Middle frontal gyrus (tissue), 1 donor: Measurements from ENCODE around the gene FLRT1.
A peak's percentile ranks its signal among the peaks of the same experiment; 100 is the strongest.
"Not testable (repeated sequence)": the region's sequence is repeated elsewhere in the genome, so short reads cannot be mapped to it uniquely, and the experiment has no call there.

Experiments
- DNase-seq: peaks from one replicate; pipeline ENCODE4 v3.0.0-alpha.2; 2015; ENCODE audit warnings: low spot score; ENCODE audit errors: extremely low spot score

FLRT1 gene

DNA sequence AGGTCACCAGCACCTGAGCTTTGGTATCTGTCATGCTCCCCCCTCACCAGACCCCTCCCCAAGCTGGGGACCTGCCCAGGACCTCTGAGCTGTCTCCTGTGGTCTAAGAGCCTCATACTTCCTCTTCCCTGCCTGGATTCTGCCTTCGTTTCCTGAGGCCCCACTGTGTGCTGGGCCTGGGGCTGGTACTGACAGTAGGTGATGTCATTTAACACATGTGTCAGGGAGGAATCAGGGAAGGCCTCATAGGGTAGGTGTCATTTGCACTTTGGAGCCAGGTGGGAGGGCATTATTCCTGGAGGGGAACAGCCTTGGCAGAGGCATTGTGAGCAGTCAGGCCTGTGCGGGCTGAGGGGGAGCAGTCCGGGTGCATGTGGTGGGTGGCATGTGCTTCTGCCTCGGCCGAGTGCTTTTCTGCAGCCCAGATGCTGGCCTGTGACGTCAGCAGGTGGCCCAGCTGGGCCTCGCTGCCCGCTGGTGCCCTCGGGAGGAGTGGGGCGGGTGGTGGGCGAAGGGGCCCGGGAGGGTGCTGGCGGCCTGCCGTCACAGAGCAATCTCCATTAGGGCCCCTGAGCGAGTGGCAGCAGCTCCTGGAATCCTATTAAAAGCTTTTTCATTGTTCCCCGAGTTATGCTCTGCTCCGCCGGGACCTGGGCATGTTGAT is 9.1 kb downstream of the FLRT1 start:
- DNase-seq = no peak

DNA sequence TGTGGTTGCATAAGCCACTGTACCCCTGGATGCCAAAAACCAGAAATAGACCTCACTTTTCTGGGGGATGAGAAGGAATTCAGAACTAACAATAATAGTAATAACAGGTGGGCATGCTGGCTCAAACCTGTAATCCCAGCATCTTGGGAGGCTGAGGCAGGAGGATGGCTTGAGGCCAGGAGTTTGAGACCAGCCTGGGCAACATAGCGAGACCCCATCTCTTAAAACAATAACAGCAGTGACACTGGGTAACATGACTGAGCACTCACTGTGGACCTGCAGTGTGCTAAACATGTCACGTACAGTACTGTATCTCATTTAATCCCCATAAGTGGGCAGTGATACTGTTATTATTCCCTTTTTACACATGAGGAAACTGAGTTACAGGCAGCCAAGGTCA is 10.0 kb downstream of the FLRT1 start:
- no peak for DNase-seq

DNA sequence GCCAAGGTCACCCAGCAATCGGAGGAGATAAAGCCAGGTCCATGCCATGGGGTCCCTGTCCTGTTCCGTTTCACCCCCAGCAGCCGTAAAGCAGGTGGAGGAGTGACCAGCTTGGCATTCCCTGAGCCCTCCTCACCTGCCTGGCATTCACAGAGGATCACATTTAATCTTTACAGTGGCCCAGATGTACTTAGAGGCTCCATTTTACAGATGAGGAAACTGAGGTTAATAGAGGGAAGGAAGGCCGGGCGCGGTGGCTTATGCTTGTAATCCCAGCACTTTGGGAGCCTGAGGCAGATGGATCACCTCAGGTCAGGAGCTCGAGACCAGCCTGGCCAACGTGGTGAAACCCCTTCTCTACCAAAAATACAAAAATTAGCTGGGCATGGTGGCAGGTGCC is 11.6 kb downstream of the FLRT1 start:
- DNase-seq = not testable (repeated sequence)

DNA sequence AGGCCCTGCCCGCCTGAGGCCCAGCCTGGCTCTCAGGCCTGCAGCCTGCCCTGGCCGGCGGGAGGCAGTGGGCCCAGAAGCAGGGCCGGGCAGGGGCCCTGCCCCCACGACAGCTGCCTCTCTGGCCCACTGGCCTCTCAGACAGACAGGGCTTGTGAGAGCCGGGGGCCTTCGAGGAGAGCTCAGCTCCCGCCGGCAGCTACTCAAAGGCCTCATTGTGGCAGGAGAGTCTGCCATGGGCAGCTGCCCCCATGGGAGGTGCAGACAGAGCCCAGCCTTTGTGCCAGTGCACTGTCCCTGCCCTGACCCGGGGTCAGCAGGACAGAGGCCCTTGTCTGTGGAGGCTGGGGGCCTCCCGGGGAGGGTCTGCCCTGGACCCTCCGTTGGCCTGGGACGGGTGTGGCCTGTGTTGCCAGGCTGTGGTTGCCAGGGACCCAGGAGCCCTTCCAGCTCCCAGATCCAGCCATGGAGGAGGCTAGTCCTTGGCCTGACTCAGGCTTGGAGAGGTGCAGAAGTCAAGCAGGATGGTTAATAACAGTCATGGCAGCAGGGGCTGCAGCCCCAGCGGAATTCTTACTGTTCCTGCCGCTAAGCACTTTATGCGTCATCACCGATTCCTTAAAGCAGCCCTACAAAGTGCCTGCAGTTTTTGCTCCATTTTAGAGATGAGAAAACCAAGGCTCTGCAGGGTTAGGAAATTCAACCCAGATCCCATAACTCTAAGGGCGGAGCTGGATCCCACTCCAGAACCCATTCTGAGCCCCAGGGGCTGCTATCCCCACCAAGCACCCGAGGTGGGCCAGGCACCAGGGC is 12.5 kb downstream of the FLRT1 start:
- DNase-seq = peak; percentile 93

DNA sequence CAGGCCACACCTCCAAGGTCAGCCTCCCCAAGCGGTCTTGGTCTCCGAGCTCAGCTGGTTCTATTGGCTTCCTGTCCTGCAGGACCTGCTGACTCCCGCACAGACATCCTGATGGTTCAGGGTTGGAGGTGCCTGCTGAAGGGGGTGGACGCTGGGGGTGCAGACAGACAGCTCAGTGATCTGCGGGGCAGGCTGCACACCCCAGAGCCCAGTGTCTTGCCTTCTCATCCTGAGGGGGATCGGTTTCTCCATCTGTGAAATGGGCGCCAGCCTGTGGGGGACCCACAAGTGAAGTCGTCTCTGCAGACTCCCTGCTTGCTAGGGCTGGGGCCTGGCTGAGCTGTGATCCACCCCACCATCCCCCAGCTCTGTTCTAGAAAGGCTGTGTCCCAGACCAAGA is 13.8 kb downstream of the FLRT1 start:
- no peak for DNase-seq

DNA sequence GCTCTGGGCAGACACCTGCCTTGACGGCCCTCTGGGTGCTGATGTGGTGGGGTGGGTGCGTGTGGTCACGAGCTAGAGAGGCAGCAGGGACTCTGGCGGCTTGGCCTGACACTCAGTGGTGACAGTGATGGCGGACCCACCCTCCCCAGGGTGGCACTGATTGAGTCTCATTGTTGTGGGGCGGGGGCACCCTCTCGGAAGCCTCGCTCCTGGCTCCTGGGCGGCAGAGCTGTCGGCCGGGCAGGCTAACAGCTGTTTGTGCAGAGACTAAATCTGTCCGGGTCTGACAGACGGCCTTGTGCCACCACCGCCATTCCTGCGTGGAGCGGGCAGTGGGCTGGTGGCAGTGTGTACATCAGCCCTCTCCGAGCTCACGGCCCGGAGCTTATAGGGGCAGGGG is 15.6 kb downstream of the FLRT1 start:
- DNase-seq = no peak

DNA sequence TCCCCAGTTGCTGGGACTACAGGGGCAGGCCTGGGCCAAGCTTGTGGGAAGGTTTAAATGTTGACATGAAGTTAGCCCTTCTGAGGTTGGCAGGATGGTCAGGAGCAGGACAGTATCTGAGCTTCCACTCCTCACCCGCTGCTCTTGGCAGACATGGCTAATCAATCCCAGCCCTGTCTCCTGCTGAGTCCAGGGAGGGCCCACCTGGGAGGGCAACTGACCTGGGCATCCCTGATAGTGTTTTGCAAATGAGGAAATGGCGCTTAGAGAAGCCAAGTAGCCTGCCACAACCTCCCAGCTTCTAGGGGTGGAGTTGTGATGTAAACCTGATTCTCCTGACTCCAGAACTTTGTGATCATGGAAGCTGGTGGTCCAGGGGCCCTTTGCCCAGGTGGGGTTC is 16.7 kb downstream of the FLRT1 start:
- DNase-seq = no peak

DNA sequence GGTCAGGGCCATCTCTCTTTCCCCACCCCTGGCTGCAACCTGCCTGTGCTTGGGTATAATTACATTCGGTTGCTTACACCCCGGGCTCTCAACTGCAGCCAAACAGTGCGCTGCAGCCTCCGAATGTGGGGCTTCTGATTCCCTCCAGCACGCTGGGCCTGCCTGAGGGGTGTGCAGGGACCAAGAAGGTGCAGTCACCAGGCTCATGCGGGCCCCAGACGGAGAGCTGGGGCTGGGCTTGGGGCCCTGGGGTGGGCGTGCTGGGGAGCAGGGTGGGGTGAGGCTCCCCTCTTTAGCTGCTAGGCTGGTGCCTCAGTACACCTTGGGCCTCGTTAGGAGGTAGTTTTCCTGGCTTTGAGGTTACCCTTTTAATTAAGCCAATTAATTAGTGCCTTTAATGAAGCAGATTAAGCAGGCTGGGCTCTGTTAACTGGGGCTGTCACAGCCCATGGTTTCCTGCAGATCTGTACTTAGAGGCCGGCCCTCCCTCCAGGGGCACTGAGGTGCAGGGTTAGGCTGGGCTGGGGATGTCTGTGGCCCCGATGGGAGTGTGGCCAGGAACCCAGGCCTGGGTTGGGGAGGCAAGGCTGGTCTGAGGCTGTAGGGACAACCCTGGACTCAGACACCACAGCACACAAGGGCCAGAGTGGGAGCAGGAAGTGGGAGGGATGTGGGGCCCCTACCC is 17.3 kb downstream of the FLRT1 start:
- no peak for DNase-seq

DNA sequence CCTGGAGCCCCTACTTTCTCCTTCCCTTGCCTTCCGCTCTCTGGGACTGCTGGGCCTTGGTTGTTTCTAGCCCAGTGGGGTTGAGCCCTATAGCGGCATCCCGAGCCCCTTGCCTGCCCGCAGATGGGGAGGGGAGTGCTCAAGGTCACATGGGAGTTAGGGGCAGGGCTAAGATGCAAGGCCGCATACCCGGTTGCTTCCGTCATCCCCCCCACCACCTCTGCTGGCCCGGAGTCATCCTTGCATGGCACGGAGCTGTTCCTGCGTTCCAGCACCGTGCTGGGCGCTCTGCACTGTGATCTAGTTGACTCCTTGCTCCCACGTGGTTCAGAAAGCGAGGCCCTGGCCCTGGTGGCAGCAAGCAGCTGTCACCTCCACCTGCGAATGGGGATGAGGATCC is 18.0 kb downstream of the FLRT1 start:
- no peak for DNase-seq

DNA sequence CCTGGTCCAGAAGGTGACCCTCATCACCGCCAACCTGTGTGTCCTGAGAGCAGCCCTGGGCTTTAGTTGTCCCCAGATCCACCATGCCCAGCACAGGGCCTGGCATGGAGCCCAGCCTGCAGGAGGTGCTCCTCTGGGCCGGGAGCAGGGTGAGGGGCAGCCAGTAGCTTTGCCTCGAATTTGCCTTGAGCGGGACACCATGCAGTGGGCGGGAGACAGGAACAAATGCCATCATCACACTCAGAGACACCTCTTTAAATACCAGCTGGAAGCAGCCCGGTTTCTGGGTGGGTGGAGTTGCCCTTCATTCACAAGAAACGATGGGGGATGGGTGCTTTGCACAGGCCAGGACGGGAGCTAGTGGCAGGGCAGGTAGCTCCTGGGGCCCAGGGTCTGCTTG is 19.3 kb downstream of the FLRT1 start:
- peak; percentile 47 for DNase-seq

DNA sequence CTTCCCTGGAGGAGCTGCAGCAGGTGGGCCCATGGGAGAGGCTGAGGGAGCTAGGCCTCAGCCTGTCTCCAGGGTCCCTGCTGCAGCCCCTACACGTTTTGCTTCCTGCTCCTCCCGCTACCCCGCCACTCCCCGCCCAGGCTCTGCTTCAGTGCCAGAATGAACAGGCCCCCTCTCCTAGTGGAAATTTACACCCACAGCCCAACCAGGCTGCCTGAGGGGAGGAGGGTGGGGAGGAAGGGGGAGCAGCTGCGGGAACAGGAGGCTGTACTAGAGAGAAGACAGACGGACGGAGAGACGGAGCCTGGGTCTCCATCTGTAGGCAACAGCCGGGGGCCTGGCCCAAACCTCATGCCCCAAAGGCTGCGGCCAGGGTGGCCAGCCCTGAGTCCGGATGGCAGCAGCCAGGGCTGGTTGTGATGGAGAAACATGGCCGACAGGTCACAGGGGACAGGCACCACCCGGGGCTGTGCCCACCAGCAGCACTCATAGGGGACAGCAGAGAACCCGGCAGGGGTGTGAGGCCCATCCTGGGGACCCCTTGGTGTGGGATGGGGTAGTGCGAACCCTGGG is 20.6 kb downstream of the FLRT1 start:
- DNase-seq = peak; percentile 3

DNA sequence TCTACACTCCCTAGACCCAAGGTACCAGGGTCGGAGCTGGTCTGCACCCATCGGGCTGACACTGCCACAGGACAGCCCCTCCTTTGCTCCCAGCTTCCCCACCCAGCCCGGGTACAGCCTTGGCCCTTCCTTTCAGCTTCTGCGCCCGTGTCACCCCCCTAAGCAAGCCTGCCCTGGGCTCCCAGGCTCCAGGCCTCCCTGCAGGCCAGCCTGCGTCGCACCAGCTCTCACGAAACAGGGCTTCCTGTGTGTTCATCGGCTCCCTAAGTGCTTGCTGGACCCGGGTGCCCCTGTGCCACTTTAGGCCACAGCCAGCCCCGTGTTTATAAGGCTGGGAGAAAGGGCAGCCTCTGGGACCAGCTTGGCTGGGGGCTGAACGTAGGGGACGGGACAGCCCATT is 21.1 kb downstream of the FLRT1 start:
- peak; percentile 1 for DNase-seq

DNA sequence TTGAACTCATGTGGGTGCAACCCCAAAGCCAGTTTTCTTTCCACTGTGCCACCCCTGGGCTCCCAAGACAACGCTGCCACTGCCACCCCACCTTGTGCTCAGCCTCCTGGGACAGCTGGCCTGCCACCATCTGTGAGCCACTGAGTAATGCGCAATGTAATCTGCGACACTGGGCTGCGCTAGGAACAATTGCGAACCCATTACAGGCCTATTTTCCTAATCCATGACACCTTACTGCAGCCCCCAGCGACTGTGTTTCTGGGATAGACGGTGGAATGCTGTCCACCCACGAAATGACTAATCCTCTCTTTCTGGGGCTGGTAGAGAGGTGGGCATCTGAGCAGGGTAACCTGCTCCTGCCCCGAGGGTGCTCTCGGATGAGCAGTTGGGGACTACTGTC is 22.2 kb downstream of the FLRT1 start:
- no peak for DNase-seq

DNA sequence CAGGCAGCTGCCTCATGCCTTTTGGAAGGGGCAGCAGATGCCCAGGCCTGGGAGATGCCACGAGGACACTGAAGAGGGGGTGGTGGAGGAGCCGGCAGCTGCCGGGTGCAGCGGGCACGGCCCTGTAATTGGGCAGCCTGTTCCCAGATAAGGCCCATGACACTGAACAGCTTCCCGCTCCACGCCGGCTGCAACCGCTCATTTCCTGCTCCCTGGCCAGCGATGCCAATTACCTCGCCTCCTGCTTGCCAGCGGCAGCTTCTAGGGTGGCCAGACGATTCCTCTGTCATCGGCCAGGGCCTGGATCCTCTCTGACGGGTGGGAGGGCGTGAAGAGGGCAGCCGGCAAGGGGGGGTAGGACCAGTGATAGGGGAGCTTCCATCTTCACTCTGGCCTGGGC is 22.8 kb downstream of the FLRT1 start:
- DNase-seq = no peak

DNA sequence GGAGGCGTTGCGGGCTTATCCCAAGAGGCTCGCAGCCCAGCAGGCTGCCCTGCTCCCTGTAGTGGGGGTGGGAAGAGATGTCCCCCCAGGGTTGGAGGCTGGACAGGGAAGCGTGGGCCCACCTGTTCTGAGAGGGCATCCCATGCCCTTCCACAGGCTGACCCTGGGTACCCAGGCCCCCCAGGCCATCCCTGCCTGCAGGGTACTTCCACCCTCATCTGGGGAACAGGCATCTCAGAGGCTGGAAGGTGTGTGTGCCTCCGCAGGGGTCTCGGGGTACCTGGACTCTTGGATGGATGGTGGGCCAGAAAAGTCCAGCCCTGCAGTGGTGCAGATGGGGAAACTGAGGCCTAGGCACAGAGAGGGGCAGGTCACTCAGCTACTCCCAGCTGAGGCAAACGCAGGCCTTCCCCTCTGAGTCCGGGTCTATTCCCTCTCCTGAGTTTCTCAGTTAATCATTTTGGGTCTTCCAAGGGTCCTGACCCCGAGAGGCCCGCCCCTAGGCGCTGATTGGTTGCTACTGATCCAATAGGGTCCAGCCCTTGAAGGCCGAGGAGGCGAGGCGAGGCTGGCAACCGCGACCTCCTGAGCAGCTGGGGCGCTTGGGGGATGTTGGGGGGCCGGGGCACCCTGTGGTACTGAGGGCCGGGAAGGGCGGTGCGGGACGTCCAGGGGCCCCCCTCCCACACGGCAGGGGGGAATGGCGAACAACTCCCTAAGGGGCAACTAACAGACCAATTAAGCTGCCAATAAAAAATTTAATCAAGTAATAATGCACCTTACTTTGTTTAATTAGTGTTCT is 23.8 kb downstream of the FLRT1 start:
- DNase-seq = no peak

DNA sequence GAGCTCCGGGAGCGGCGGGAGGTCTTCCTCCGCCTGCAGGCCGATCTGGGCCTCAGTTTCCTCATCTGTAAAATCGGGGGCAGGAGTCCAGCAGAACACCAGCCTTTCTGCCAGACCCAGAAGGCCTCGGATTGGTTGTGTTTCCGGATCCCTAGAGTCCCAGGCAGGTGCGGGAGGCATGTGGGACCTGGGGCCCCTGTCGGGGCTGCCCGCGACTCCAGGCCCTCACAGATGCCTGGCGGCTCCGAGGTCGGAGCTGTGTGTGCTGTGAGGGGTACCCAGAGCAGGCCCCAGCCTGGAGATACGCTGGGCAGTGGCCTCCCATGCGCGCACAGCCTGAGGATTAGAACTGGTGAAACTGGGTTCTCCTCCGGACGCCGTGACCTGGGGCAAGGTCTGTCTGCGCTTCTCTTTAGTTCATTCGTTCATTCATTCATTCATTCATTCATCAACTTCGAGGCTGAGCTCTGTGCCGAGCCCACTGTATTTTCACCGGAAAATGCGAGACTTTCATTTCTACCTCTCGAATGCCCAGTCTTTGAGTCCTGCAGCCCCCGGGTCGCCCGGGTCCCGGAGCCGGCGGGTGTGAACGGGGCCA is 24.6 kb downstream of the FLRT1 start:
- DNase-seq = no peak

DNA sequence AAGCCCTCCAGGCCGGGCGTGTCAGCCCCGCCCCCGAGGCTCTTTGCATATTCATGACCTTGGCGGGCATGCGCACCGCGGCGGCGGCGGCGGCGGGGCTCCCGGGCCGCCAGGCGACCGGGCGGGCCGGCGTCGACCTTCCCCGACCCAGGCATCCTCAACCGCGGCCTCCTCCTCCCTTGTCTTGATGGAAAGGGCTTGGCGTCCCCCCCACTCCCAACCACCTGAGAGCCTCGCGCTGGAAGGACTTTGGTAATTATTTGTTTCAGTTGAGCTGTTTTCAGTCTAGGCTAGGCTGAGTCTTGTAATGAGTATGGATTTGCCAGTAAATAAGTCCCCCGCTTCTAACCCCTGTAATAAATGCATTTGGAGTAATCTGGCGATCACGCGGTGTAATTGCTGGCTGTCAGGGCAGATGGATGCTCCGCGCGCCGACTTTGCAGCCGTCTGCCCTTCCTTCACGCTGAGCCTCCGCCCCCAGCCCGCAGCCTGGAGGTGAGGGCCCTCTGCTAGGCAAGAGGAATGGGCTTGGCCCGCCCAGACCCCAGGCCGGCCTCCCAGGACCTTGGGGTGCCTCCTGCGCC is 25.2 kb downstream of the FLRT1 start:
- no peak for DNase-seq

DNA sequence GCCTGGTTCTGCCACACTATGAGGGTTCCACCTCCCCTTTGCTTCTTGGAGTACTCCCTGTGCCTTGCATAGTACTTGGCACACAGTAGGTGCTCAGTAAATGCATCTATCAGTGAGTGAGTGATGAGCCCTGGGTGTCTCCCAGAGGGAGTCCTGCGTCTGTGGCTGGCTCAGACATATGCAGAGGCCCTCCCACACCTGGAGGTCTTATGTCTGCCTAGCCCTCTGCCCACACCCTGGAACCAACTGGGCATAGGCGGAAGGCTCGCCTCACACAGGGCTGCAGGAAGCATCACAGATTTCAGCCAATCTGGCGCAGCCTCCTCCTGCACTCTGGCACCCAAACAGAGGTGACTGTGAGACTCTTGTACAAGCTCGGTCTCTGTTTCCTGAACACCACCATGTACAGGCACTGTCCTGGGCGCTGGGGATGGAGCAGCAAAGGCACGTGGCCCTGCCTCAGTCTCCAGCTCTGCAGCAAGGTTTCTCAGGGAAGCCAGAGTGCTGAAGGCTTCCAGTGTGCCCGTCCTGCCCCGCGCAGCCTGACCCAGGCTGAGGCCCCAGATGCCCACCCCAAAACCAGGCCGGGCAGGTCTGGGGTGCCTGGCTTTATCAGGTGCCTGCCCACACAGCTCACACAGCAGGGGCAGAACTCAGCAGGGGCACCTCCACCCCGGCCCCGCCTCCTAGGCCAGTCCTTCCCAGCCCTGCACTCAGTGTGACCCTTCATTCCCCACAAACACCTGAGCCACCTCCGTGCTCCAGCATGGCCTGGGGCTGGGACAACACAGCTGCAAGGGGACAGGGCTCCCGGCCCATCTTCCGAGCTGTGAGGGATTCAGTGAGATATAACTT is 26.7 kb downstream of the FLRT1 start:
- no peak for DNase-seq

DNA sequence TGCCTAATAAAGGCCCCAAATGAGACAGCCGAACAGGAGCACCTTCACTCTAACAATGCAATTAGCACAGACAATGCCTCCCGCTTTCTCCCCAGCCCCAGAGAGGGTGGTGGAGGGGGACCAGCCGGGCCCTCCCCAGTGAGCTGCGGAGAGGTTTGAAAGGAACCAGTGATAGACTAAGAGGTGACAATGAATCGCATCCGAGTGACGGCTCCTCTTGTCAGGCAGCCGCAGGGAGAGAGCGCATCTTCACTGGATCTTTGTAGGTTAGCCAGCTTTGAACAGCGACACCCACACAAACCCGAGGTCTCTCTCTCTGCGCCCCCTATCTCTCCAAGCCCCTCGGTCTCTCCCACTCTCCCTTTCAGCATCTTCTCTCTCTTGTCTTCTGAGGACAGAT is 28.0 kb downstream of the FLRT1 start:
- DNase-seq = no peak
